Uterus (tissue), 2 donors: ENCODE data around the gene SEPTIN8.

Source experiments
- CTCF ChIP-seq, 4 experiments: fragments of 200-600 bp in 2 of 4; fragments of 450-650 bp in 2 of 4; sonication (generic) in 2 of 4; IDR thresholded peaks; one replicate each; pipeline ENCODE4 v1.5.1; 2016 to 2019; ENCODE audit warnings: antibody characterized with exemption in 4 of 4, mild to moderate bottlenecking in 2 of 4, moderate library complexity in 1 of 4
- POLR2A ChIP-seq, 2 donors: fragments of 450-650 bp; IDR thresholded peaks; one replicate each; pipeline ENCODE4 v1.6.1; 2016; ENCODE audit warnings: antibody characterized with exemption in 2 of 2, mild to moderate bottlenecking in 1 of 2, moderate library complexity in 1 of 2

- TF ChIP-seq CTCF (IDR thresholded peaks at IDR 0.05), result no peak
- TF ChIP-seq POLR2A (IDR thresholded peaks at IDR 0.05), result no peak
Measured at GRCh38 chr5:132752581-132753125, 24.4 kb downstream of the SEPTIN8 start.
